CD4-positive, alpha-beta T cell (primary cell): ENCODE results near the gene FOXR1. TPM values are rescaled to one million over a fixed set of nuclear protein-coding genes. Genes with fewer than 3 reads are reported as not detected.

Source experiments
- ATAC-seq: fragments of 200-7000 bp; cut with Tn5 transposase; one replicate; pipeline ENCODE4 v1.10.0; 2022; ENCODE audit warnings: mild to moderate bottlenecking; ENCODE audit not compliant: poor library complexity
- CTCF ChIA-PET: fragments of 350-600 bp; sonication (Branson Sonifier 250); formaldehyde crosslinking; loops from one replicate; lab custom pipeline; 2021; ENCODE audit warnings: antibody characterized with exemption, inconsistent platforms; lab: Charles Lee
- POLR2A ChIA-PET: fragments of 350-600 bp; sonication (Branson Sonifier 250); formaldehyde crosslinking; loops from one replicate; lab custom pipeline; 2021; ENCODE audit warnings: antibody characterized with exemption, inconsistent platforms; lab: Charles Lee
- DNase-seq, 14 experiments: peaks; one replicate each; pipeline ENCODE4 v3.0.0-alpha.2; 2013 to 2020; ENCODE audit warnings: mixed read lengths in 2 of 14
- H3K27ac ChIP-seq, 2 donors: one replicate each; pipeline versions ENCODE4 v1.5.1 to v1.7.0; 2013; ENCODE audit warnings: low read length in 2 of 2, low read depth in 1 of 2, mild to moderate bottlenecking in 1 of 2
- H3K27me3 ChIP-seq, 2 experiments: 1 replicate in 1 of 2; 2 replicates in 1 of 2; pipeline versions ENCODE4 v1.6.1 to v1.7.0; 2013; ENCODE audit warnings: low read length in 2 of 2, control low read depth in 1 of 2, mild to moderate bottlenecking in 1 of 2, moderate library complexity in 1 of 2; ENCODE audit not compliant: insufficient read depth in 2 of 2, control insufficient read depth in 1 of 2
- H3K36me3 ChIP-seq: one replicate; pipeline ENCODE4 v1.6.1; 2013; ENCODE audit warnings: low read length, control low read depth; ENCODE audit not compliant: insufficient read depth
- H3K4me1 ChIP-seq: one replicate; pipeline ENCODE4 v1.6.1; 2013; ENCODE audit warnings: low read length, control low read depth; ENCODE audit not compliant: insufficient read depth
- H3K4me3 ChIP-seq: one replicate; pipeline ENCODE4 v1.5.1; 2013; ENCODE audit warnings: mild to moderate bottlenecking, low read length, moderate library complexity
- H3K9me3 ChIP-seq, 2 experiments: 1 replicate in 1 of 2; 2 replicates in 1 of 2; pipeline versions ENCODE4 v1.6.1 to v1.7.0; 2013; ENCODE audit warnings: low read length in 2 of 2, mild to moderate bottlenecking in 2 of 2, control low read depth in 1 of 2, moderate library complexity in 1 of 2; ENCODE audit not compliant: control insufficient read depth in 1 of 2, insufficient read depth in 1 of 2
- H3K27ac Mint-ChIP-seq: one replicate; pipeline ENCODE4 v1.8.0; 2020; ENCODE audit warnings: mixed read lengths
- H3K27me3 Mint-ChIP-seq: one replicate; pipeline ENCODE4 v1.8.0; 2021; ENCODE audit warnings: mixed read lengths
- H3K36me3 Mint-ChIP-seq: one replicate; pipeline ENCODE4 v1.8.0; 2021; ENCODE audit warnings: low read depth, mixed read lengths
- H3K4me1 Mint-ChIP-seq: one replicate; pipeline ENCODE4 v1.8.0; 2021; ENCODE audit warnings: low read depth, mixed read lengths
- H3K4me3 Mint-ChIP-seq: one replicate; pipeline ENCODE4 v1.8.0; 2020; ENCODE audit warnings: mild to moderate bottlenecking, mixed read lengths
- H3K9me3 Mint-ChIP-seq: one replicate; pipeline ENCODE4 v1.8.0; 2020; ENCODE audit warnings: mixed read lengths
- CTCF ChIP-seq: fragments of 200-600 bp; IDR thresholded peaks from one replicate; pipeline ENCODE4 v1.8.0; 2022; ENCODE audit warnings: antibody characterized with exemption, mild to moderate bottlenecking
- intact Hi-C, 2 experiments: fragments of 100-400 bp; cut with DNase I in 1 of 2; cut with micrococcal nuclease in 1 of 2; formaldehyde crosslinking; loops; one replicate each; pipeline versions ENCODE4 v1.15.1 to v1.9.0; 2023 to 2025; cut with DNase I, micrococcal nuclease
- total RNA-seq, 174 experiments: library from RNA in 2 of 174; stranded (reverse) in 2 of 174; gene quantifications; one replicate each; pipeline ENCODE4 v1.2.3 and lab custom pipeline; 2021 to 2026

Gene FOXR1
- total RNA-seq, 2 experiments from 2014 or later, result not detected

- Mint-ChIP-seq H3K4me1 (peaks cover 60% of the 10 kb centered on the region), H3K9me3 (no peaks in the 10 kb centered on the region), H3K36me3 (peaks cover 63% of the 10 kb centered on the region), H3K4me3 (peak overlapping the region; percentile 100), H3K27ac (peak overlapping the region; percentile 100), H3K27me3 (peaks cover 5% of the 10 kb centered on the region)
- peaks cover 16% of the 10 kb centered on the region for H3K36me3 ChIP-seq
- CTCF ChIA-PET, result interaction anchor here (0.8 to 3.4 kb wide), 4 partner anchors 12 to 234 kb away, joined by 3 to 9 read pairs (median 4); no protein-coding TSS in a partner anchor
- H3K27ac ChIP-seq, result peak overlapping the region; percentile 80 to 98
- intact Hi-C loops, result loop anchor here in 1 of 2 experiments (1.0 kb wide), 1 partner anchor 10 kb away; no protein-coding TSS in a partner anchor
- POLR2A ChIA-PET, result interaction anchor here (0.9 to 9.8 kb wide), 8 partner anchors 28 to 234 kb away, joined by 3 to 187 read pairs (median 4); partner anchors contain the start of gene DDX6
- ATAC-seq (peak; percentile 2), DNase-seq (peak in 7 of 14 experiments; percentile 41 to 77 (median 56))
- H3K27me3 ChIP-seq, result no peaks in the 10 kb centered on the region
- peak overlapping the region; percentile 100 for H3K4me3 ChIP-seq
- no peak for TF ChIP-seq CTCF
- peaks cover 78% of the 10 kb centered on the region for H3K4me1 ChIP-seq
- no peaks in the 10 kb centered on the region for H3K9me3 ChIP-seq
These were observed 47.6 kb upstream of the FOXR1 start for GRCh38 chr11:118923721-118924587.

- DNase-seq, result peak in 7 of 14 experiments; percentile 37 to 74 (median 55)
- no peak for ATAC-seq
- Histone ChIP-seq H3K27me3 (no peaks in the 10 kb centered on the region), H3K36me3 (peaks cover 16% of the 10 kb centered on the region), H3K9me3 (no peaks in the 10 kb centered on the region), H3K4me3 (peak overlapping the region; percentile 100), H3K4me1 (peaks cover 75% of the 10 kb centered on the region), H3K27ac (peak overlapping the region; percentile 80 to 98)
- Mint-ChIP-seq H3K4me1 (peaks cover 51% of the 10 kb centered on the region), H3K4me3 (peak overlapping the region; percentile 100), H3K27ac (peak overlapping the region; percentile 100), H3K36me3 (peaks cover 63% of the 10 kb centered on the region), H3K27me3 (peaks cover 5% of the 10 kb centered on the region), H3K9me3 (no peaks in the 10 kb centered on the region)
- no peak for TF ChIP-seq CTCF
- ChIA-PET POLR2A (interaction anchor here (0.6 to 9.8 kb wide), 14 partner anchors 29 to 489 kb away, joined by 3 to 187 read pairs (median 4); partner anchors contain the start of genes CENATAC and DDX6), CTCF (interaction anchor here (0.6 to 3.4 kb wide), 9 partner anchors 11 to 134 kb away, joined by 3 to 22 read pairs (median 4); partner anchors contain the start of gene DDX6)
- intact Hi-C loops, result loop anchor here in 1 of 2 experiments (1.0 kb wide), 1 partner anchor 11 kb away; no protein-coding TSS in a partner anchor
These were observed 46.7 kb upstream of the FOXR1 start for GRCh38 chr11:118924591-118925585.
